ENCODE data around the gene GLS. TPM values are rescaled to one million over a fixed set of nuclear protein-coding genes. Genes with fewer than 3 reads are reported as not detected.

Gene GLS
- total RNA-seq, 1 experiment from 2014 or later, result 97.4 TPM

DNA sequence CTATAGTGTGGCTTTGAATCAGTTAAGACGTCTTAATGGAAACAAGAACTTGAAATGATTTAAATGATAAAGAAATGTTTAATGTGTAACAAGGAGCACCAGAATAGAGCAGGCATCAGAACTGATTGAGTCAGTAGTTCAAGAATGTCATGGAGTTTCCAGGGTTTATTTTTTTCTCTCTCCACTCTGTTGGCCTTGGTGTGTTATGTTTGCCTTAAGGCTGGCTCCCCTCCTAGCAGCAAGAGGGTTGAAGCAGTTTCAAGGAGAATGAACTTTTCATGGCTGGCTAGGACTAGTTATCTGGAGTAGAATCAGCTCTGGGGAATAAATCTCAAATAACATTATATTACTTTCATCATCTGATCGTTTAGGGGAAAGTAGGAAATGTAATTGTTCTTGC is 13.4 kb upstream of the GLS start:
- H2AFZ ChIP-seq (ENCODE audit: low read depth, low read length, poor library complexity, severe bottlenecking), result no peak overlapping the region
- H3K9ac ChIP-seq (ENCODE audit: low read length), result no peak overlapping the region
- CTCF ChIA-PET, result interaction anchor here (0.9 kb wide), 1 partner anchor 10 kb away, joined by 4 read pairs; no protein-coding TSS in a partner anchor
- no peaks in the 10 kb centered on the region for H3K9me2 ChIP-seq (ENCODE audit: insufficient read depth)
- H3K79me2 ChIP-seq (ENCODE audit: insufficient read depth, low read length), result no peaks in the 10 kb centered on the region
- intact Hi-C loops (cut with micrococcal nuclease), result no loop called here
- TF ChIP-seq, protein P1, sequence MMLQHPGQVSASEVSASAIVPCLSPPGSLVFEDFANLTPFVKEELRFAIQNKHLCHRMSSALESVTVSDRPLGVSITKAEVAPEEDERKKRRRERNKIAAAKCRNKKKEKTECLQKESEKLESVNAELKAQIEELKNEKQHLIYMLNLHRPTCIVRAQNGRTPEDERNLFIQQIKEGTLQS (IDR thresholded peaks at IDR 0.05), result no peak
- TF ChIP-seq, protein P2, sequence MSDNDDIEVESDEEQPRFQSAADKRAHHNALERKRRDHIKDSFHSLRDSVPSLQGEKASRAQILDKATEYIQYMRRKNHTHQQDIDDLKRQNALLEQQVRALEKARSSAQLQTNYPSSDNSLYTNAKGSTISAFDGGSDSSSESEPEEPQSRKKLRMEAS (IDR thresholded peaks at IDR 0.05), result no peak
- no peak for TF ChIP-seq ZNF274 (IDR thresholded peaks at IDR 0.05; ENCODE audit: low read depth, low read length)
- TF ChIP-seq ZFX (IDR thresholded peaks at IDR 0.05), result no peak
- no peak for TF ChIP-seq EZH2phosphoT487 (IDR thresholded peaks at IDR 0.05; ENCODE audit: borderline replicate concordance)
- no peak for TF ChIP-seq SP1 (IDR thresholded peaks at IDR 0.05; ENCODE audit: low read depth)
- TF ChIP-seq TCF7L2 (IDR thresholded peaks at IDR 0.05; ENCODE audit: borderline replicate concordance, extremely low read depth, insufficient read depth, insufficient read length), result no peak
- TF ChIP-seq, protein P3, sequence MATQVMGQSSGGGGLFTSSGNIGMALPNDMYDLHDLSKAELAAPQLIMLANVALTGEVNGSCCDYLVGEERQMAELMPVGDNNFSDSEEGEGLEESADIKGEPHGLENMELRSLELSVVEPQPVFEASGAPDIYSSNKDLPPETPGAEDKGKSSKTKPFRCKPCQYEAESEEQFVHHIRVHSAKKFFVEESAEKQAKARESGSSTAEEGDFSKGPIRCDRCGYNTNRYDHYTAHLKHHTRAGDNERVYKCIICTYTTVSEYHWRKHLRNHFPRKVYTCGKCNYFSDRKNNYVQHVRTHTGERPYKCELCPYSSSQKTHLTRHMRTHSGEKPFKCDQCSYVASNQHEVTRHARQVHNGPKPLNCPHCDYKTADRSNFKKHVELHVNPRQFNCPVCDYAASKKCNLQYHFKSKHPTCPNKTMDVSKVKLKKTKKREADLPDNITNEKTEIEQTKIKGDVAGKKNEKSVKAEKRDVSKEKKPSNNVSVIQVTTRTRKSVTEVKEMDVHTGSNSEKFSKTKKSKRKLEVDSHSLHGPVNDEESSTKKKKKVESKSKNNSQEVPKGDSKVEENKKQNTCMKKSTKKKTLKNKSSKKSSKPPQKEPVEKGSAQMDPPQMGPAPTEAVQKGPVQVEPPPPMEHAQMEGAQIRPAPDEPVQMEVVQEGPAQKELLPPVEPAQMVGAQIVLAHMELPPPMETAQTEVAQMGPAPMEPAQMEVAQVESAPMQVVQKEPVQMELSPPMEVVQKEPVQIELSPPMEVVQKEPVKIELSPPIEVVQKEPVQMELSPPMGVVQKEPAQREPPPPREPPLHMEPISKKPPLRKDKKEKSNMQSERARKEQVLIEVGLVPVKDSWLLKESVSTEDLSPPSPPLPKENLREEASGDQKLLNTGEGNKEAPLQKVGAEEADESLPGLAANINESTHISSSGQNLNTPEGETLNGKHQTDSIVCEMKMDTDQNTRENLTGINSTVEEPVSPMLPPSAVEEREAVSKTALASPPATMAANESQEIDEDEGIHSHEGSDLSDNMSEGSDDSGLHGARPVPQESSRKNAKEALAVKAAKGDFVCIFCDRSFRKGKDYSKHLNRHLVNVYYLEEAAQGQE (IDR thresholded peaks at IDR 0.05; ENCODE audit: low read depth), result no peak
- no peak for TF ChIP-seq POLR2A (IDR thresholded peaks at IDR 0.05; ENCODE audit: borderline replicate concordance, extremely low read depth, insufficient read depth, insufficient read length)
- TF ChIP-seq RAD21 (IDR thresholded peaks at IDR 0.05; ENCODE audit: low read depth), result no peak
- TF ChIP-seq SIN3A (IDR thresholded peaks at IDR 0.05; ENCODE audit: low read depth), result no peak
- no peak for TF ChIP-seq EZH2 (IDR thresholded peaks at IDR 0.05)
- TF ChIP-seq ELF1 (IDR thresholded peaks at IDR 0.05; ENCODE audit: borderline replicate concordance, low read depth), result no peak
- TF ChIP-seq, protein P4, sequence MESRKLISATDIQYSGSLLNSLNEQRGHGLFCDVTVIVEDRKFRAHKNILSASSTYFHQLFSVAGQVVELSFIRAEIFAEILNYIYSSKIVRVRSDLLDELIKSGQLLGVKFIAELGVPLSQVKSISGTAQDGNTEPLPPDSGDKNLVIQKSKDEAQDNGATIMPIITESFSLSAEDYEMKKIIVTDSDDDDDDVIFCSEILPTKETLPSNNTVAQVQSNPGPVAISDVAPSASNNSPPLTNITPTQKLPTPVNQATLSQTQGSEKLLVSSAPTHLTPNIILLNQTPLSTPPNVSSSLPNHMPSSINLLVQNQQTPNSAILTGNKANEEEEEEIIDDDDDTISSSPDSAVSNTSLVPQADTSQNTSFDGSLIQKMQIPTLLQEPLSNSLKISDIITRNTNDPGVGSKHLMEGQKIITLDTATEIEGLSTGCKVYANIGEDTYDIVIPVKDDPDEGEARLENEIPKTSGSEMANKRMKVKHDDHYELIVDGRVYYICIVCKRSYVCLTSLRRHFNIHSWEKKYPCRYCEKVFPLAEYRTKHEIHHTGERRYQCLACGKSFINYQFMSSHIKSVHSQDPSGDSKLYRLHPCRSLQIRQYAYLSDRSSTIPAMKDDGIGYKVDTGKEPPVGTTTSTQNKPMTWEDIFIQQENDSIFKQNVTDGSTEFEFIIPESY (IDR thresholded peaks at IDR 0.05; ENCODE audit: extremely low read depth, insufficient replicate concordance, low read length), result no peak
- TF ChIP-seq YY1 (IDR thresholded peaks at IDR 0.05; ENCODE audit: extremely low read depth, insufficient replicate concordance, low read depth, low read length), result no peak
- no peak for TF ChIP-seq POLR2AphosphoS5 (IDR thresholded peaks at IDR 0.05; ENCODE audit: low read depth, low read length)
- no peak for TF ChIP-seq EGR1 (IDR thresholded peaks at IDR 0.05; ENCODE audit: low read depth)
- DNase-seq (ENCODE audit: low read depth, low spot score) (no peak), ATAC-seq (no peak)
- no peaks in the 10 kb centered on the region for H3K4me1 ChIP-seq (ENCODE audit: control insufficient read depth in 1 of 2, insufficient read depth in 2 of 2, low read length in 2 of 2)
- H3K4me3 ChIP-seq (replicated peaks in 1 of 2; ENCODE audit: low read depth in 1 of 2, low read length in 2 of 2), result no peak overlapping the region
- H3K27me3 ChIP-seq (ENCODE audit: insufficient read depth, low read length), result no peaks in the 10 kb centered on the region
- H3K36me3 ChIP-seq (ENCODE audit: control insufficient read depth in 1 of 2, insufficient read depth in 2 of 2, low read length in 2 of 2), result no peaks in the 10 kb centered on the region
- BruUV-seq (replicated peaks), result no TSS peak
- H4K20me1 ChIP-seq (ENCODE audit: insufficient read depth), result no peaks in the 10 kb centered on the region
- H3K27ac ChIP-seq (ENCODE audit: low read depth, low read length), result no peak overlapping the region
- H3K4me2 ChIP-seq (ENCODE audit: low read length), result no peak overlapping the region
- RAD21 ChIA-PET (ENCODE audit: low non-redundant PET in 1 of 2, low total read pairs in 2 of 2, uncharacterized antibody in 2 of 2, unreplicated experiment in 2 of 2), result no interaction called here
- POLR2A ChIA-PET, result interaction anchor here (1.3 kb wide), 1 partner anchor 13 kb away, joined by 3 read pairs; the partner anchor contains the start of gene GLS
- no peaks in the 10 kb centered on the region for H3K9me3 ChIP-seq (ENCODE audit: control insufficient read depth in 1 of 2, insufficient read depth in 1 of 2, low read depth in 1 of 2, low read length in 2 of 2)

Data from HCT116 (cell line).